SK-MEL-5 (cell line): ENCODE results near the gene BLTP1. TPM values are rescaled to one million over a fixed set of nuclear protein-coding genes. Genes with fewer than 3 reads are reported as not detected.

Experiments
- DNase-seq: peaks from one replicate; pipeline ENCODE4 v3.0.0-alpha.2; 2016; ENCODE audit warnings: low read depth, low spot score
- in situ Hi-C: cut with HindIII; loops from 2 replicates; pipeline ENCODE4 v1.10.0; 2016; ENCODE audit warnings: low sequenced_read_pairs, high pct_unique_total_duplicates, low pct_unique_long_range_greater_than_20kb
- total RNA-seq: library from RNA; depleted of rRNA; stranded (reverse); fragments of >200 nt; shearing (Covaris generic); gene quantifications from 2 replicates; pipeline ENCODE4 v1.2.3, GENCODE V29; 2014; rRNA removed

BLTP1 gene
- total RNA-seq, 1 experiment from 2014 or later, result 18.0 TPM

DNA sequence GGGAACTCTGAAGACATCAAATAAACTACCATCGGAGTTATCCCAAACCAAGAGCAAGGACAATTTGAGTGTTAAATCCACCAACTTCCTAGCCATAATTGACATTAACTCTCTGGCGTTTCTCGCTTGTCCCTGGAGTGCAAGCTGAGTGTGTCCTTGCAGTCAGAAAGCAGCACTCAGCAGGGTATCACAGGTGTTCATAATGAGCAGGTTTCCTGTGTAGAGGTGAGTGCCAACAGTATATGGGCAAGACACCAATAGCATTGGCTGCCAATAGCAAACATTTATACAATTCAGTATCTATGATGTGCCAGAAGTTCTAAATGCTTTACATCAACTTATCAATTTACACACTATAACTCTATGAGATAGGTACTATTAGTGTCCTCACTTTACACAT, 11.2 kb downstream of the BLTP1 start:
- in situ Hi-C loops, result no loop called here
- no peak for DNase-seq

GRCh38 chr4:122163767-122164166, 11.6 kb downstream of the BLTP1 start:
- no peak for DNase-seq
- in situ Hi-C loops, result no loop called here

DNA sequence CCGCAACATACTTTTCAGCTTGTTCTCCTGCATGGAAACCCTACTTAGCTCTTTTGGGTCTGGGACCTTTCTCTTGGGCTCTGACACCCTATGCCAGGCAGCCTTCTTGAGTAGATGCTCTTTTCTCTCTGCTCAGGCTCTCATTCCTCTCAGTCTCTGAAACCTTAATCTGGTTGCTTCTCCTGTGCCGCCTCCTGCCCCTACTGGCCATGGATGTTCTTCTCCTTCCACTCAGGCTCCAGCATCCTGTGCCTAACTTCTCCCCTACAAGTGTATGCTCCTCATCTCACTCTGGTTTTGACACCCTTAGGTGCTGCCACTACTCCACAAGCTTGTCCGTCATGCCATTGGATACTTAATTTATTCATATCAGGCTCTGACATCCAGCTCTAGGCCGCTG, 15.2 kb downstream of the BLTP1 start:
- in situ Hi-C loops, result no loop called here
- DNase-seq, result no peak

DNA sequence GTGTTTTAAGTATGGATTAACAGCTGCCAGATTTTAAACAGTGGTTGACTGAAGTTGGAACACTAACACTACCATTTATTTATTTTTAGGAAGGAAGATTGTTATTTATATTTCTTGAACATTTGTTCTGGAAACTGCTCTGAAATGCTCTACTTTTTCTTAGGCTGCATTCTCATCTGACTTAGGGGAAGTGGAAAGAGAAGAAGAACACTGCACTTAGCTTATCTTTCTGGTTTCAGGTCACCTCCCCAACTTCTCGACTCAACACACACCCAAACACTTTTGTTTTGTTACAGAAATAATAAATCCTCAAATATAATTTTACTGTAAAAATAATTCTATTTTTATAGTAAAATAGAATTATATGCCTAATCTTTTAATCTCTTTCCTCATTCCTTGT, 18.6 kb downstream of the BLTP1 start:
- in situ Hi-C loops, result no loop called here
- no peak for DNase-seq

DNA sequence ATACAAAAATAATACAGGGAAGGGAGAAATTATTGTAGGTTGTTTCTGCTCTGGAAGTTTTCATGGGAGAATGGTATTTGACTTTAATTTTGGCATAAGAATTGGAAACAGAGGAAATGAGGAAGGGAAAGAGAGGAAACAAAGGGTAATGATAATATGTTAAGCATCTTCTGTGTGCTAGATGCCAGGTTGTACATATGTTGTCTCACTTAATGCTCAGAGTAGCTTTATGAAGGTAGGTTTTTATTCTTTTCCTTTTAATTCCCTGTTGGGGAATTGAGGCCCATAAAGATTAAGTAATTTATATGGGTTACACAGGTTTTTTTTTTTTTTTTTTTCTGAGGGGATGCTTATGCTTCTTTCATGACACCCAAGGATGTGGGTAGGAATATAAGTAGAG, 19.2 kb downstream of the BLTP1 start:
- DNase-seq, result no peak
- in situ Hi-C loops, result no loop called here

GRCh38 chr4:122172266-122172665, 20.1 kb downstream of the BLTP1 start:
- in situ Hi-C loops, result no loop called here

DNA sequence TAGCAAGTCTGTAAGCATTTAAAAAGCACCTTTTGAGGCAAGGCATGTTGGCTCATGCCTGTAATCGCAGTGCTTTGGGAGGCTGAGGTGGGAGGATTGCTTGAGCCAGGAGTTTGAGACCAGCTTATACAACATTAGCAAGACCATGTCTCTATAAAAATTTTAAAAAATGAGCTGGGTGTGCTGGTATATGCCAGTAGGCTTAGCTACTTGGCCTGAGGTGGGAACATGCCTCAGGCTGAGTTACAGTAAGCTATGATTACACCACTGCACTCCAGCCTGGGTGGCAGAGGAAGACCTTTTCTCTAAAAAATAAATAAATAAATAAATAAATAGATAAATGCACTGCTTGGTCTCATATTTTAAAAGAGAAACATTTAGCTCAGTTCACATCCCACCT, 26.8 kb downstream of the BLTP1 start:
- DNase-seq, result no peak
- in situ Hi-C loops, result no loop called here

More at GRCh38 chr4:122172266-122172665, 20.1 kb downstream of the BLTP1 start:
- DNase-seq, result no peak

GRCh38 chr4:122195718-122196117, 43.6 kb downstream of the BLTP1 start:
- in situ Hi-C loops, result no loop called here
- no peak for DNase-seq

Other genes with a start within 250 kb of the BLTP1 start
- 0.05 TPM in 1 of 2 replicates, not detected in the other for gene TRPC3, start 200.3 kb upstream of the BLTP1 start, total RNA-seq
- not detected in 2 replicates for gene ADAD1, start 226.7 kb downstream of the BLTP1 start, total RNA-seq